SK-N-SH (cell line): ENCODE measurements around the gene SIRPA. TPM values are rescaled to one million over a fixed set of nuclear protein-coding genes. Genes with fewer than 3 reads are reported as not detected.

ENCODE experiments used
- CTCF ChIA-PET: fragments of 300-600, 350-600 bp; formaldehyde crosslinking; extraction: SDS; loops from one replicate; lab custom pipeline; 2021; lab: Yijun Ruan, JAX
- POLR2A ChIA-PET: fragments of 350-600 bp; sonication (Branson Sonifier 250); formaldehyde crosslinking; extraction: SDS; loops from one replicate; lab custom pipeline; 2020; ENCODE audit warnings: antibody characterized with exemption, inconsistent platforms; lab: Yijun Ruan, JAX
- DNase-seq: peaks from one replicate; pipeline ENCODE4 v3.0.0; 2012
- H2AFZ ChIP-seq: fragments of 200-600 bp; sonication (generic); 2 replicates; pipeline ENCODE4 v1.8.1; 2016; ENCODE audit warnings: antibody characterized with exemption, mild to moderate bottlenecking, low read depth
- H3F3A ChIP-seq: fragments of 200-600 bp; sonication (generic); replicated peaks from 2 replicates; pipeline ENCODE3; 2016; ENCODE audit warnings: antibody characterized with exemption, mild to moderate bottlenecking; ENCODE audit not compliant: insufficient read depth
- H3K27ac ChIP-seq, 2 experiments: fragments of 200-500 bp in 1 of 2; fragments of 200-600 bp in 1 of 2; sonication (Bioruptor generic) in 1 of 2; sonication (generic), shearing (Covaris generic) in 1 of 2; 2 replicates each; pipeline versions ENCODE4 v1.5.1 to v1.6.1; 2014 to 2016; ENCODE audit warnings: low read depth in 2 of 2, inconsistent platforms in 1 of 2, low read length in 1 of 2, mild to moderate bottlenecking in 1 of 2, mixed read lengths in 1 of 2
- H3K27me3 ChIP-seq: fragments of 200-600 bp; sonication (generic), shearing (Covaris generic); 2 replicates; pipeline ENCODE4 v1.6.1; 2016; ENCODE audit warnings: mixed run types; ENCODE audit not compliant: insufficient read depth
- H3K36me3 ChIP-seq, 2 experiments: fragments of 200-500 bp in 1 of 2; fragments of 200-600 bp in 1 of 2; sonication (Bioruptor generic) in 1 of 2; sonication (generic) in 1 of 2; replicated peaks in 1 of 2; 2 replicates each; pipeline versions ENCODE3 to v1.5.1; 2014 to 2016; ENCODE audit warnings: low read length in 1 of 2, mild to moderate bottlenecking in 1 of 2; ENCODE audit not compliant: insufficient read depth in 2 of 2, control insufficient read depth in 1 of 2
- H3K4me1 ChIP-seq, 2 experiments: fragments of 200-500 bp in 1 of 2; fragments of 200-600 bp in 1 of 2; sonication (Bioruptor generic) in 1 of 2; sonication (generic), shearing (Covaris generic) in 1 of 2; 2 replicates each; pipeline versions ENCODE4 v1.5.1 to v1.6.1; 2014 to 2016; ENCODE audit warnings: low read depth in 1 of 2, low read length in 1 of 2, mixed run types in 1 of 2; ENCODE audit not compliant: insufficient read depth in 2 of 2, control insufficient read depth in 1 of 2
- H3K4me2 ChIP-seq: fragments of 200-600 bp; sonication (generic), shearing (Covaris generic); 2 replicates; pipeline ENCODE4 v1.6.1; 2017; ENCODE audit warnings: mixed run types
- H3K4me3 ChIP-seq, 2 experiments: fragments of 200-500 bp in 1 of 2; fragments of 200-600 bp in 1 of 2; sonication (Bioruptor generic) in 1 of 2; sonication (generic), shearing (Covaris generic) in 1 of 2; 2 replicates each; pipeline versions ENCODE4 v1.5.1 to v1.8.1; 2014 to 2016; ENCODE audit warnings: low read depth in 2 of 2, inconsistent platforms in 1 of 2, low read length in 1 of 2, mild to moderate bottlenecking in 1 of 2, mixed read lengths in 1 of 2, moderate library complexity in 1 of 2
- H3K79me2 ChIP-seq: fragments of 200-600 bp; sonication (generic); 2 replicates; pipeline ENCODE4 v1.8.1; 2017; ENCODE audit warnings: mild to moderate bottlenecking; ENCODE audit not compliant: insufficient read depth
- H3K9ac ChIP-seq: fragments of 200-600 bp; sonication (generic); 2 replicates; pipeline ENCODE4 v1.6.1; 2017; ENCODE audit warnings: mixed run types
- H3K9me2 ChIP-seq: fragments of 200-600 bp; sonication (generic); 2 replicates; pipeline ENCODE4 v1.6.1; 2017; ENCODE audit warnings: mixed run types
- H3K9me3 ChIP-seq: fragments of 200-600 bp; sonication (generic); 2 replicates; pipeline ENCODE4 v1.6.1; 2017; ENCODE audit warnings: mixed run types, mild to moderate bottlenecking, moderate library complexity
- H4K20me1 ChIP-seq: fragments of 200-600 bp; sonication (generic); 2 replicates; pipeline ENCODE4 v1.6.1; 2017; ENCODE audit warnings: mild to moderate bottlenecking, mixed run types; ENCODE audit not compliant: insufficient read depth
- CHD2 ChIP-seq: fragments of 150-350 bp; IDR thresholded peaks from 2 replicates; pipeline ENCODE4 v1.6.1; 2018; ENCODE audit warnings: low read length; ENCODE audit not compliant: partially characterized antibody
- EP300 ChIP-seq, 2 experiments: IDR thresholded peaks; 2 replicates each; pipeline versions ENCODE4 v1.4.0 to v1.6.1; 2012; ENCODE audit warnings: borderline replicate concordance in 1 of 2, low read depth in 1 of 2, low read length in 1 of 2
- EZH2phosphoT487 ChIP-seq: fragments of 200-600 bp; sonication (generic); IDR thresholded peaks from 2 replicates; pipeline ENCODE4 v1.6.1; 2017; ENCODE audit warnings: low read depth, mixed run types, mild to moderate bottlenecking, antibody characterized with exemption, moderate library complexity, borderline replicate concordance
- GATA2 ChIP-seq: sonication (generic); formaldehyde crosslinking; IDR thresholded peaks from 2 replicates; pipeline ENCODE4 v1.5.0; 2020; ENCODE audit warnings: mild to moderate bottlenecking, missing genetic modification reagents
- RCOR1 ChIP-seq: fragments of 150-350 bp; IDR thresholded peaks from 2 replicates; pipeline ENCODE4 v1.6.1; 2017; ENCODE audit warnings: antibody characterized with exemption, low read length
- RFX5 ChIP-seq: IDR thresholded peaks from 2 replicates; pipeline ENCODE4 v1.6.1; 2012; ENCODE audit warnings: mild to moderate bottlenecking, improper control_type of control experiment, low read length
- YY1 ChIP-seq: IDR thresholded peaks from 2 replicates; pipeline ENCODE4 v1.4.0; 2012; ENCODE audit warnings: low read depth, mild to moderate bottlenecking
- WGBS: methylation state at CpG from one replicate; pipeline ENCODE4 v1.1.6; 2017; ENCODE audit warnings: low lambda C conversion rate; 5-methylcytosine and 5-hydroxymethylcytosine counted together
- polyA plus RNA-seq, 3 experiments: library from polyadenylated mRNA; depleted of rRNA; stranded (reverse); fragments of >200 nt; gene quantifications; 2 replicates each; pipeline ENCODE4 v1.2.3, GENCODE V29; 2012
- TF ChIP-seq, protein P1 (sequence below): fragments of 200-600 bp; sonication (generic); IDR thresholded peaks from 2 replicates; pipeline ENCODE4 v1.6.1; 2017; ENCODE audit warnings: antibody characterized with exemption, mild to moderate bottlenecking, moderate library complexity
- TF ChIP-seq, protein P2 (sequence below): IDR thresholded peaks from 2 replicates; pipeline ENCODE4 v1.4.0; 2012; ENCODE audit warnings: low read depth
- TF ChIP-seq, protein P3 (sequence below): IDR thresholded peaks from 2 replicates; pipeline ENCODE4 v1.6.1; 2012; ENCODE audit warnings: mild to moderate bottlenecking, low read depth, low read length, moderate library complexity

The SIRPA gene
- polyA plus RNA-seq, 1 of the 3 experiments (the other 2 are of a cell fraction) = 9.1 TPM

DNA sequence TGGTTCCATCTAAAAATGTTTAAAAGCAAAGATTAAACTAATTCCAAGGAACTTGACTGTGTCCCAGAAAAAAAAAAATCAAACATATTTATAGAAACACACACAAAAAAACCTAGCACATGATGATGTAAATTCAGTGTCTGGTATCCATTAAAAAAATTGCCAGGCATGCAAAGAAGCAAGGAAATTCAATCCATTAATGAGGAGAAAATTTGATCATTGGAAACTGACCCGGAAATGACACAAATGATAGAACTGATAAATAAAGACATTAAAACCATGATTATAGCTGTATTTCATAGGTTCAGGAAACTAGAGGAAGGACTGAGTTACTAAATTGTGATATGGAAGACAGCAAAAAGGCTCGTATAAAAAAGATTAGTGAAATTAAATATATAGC is 63.9 kb downstream of the SIRPA start:
- Histone ChIP-seq H3K27ac (no peak overlapping the region), H3K79me2 (no peaks in the 10 kb centered on the region), H3K27me3 (peaks cover 18% of the 10 kb centered on the region; the same call in 1 of the 2 replicates), H3K9ac (no peak overlapping the region), H3K4me3 (no peak overlapping the region), H2AFZ (no peak overlapping the region), H3K4me1 (peaks cover 0 to 3% of the 10 kb centered on the region in 2 experiments; a peak in 1 of 4 replicates), H3K36me3 (no peaks in the 10 kb centered on the region), H3K4me2 (no peak overlapping the region), H3K9me2 (no peaks in the 10 kb centered on the region), H3K9me3 (no peaks in the 10 kb centered on the region), H4K20me1 (no peaks in the 10 kb centered on the region), H3F3A (no peaks in the 10 kb centered on the region)
- ChIA-PET CTCF (interaction anchor here (1.0 to 1.2 kb wide), 2 partner anchors 157 to 182 kb away, joined by 3 read pairs; no protein-coding TSS in a partner anchor), POLR2A (interaction anchor here (0.7 kb wide), 1 partner anchor 59 kb away, joined by 3 read pairs; no protein-coding TSS in a partner anchor)
- TF ChIP-seq RCOR1 (peak; percentile 77; the same call in 1 of the 2 replicates), EP300 (IDR thresholded peaks at IDR 0.05; ENCODE audit: borderline replicate concordance in 1 of 2, low read depth in 1 of 2, low read length in 1 of 2) (peak in 1 of 2 experiments; percentile 26; a peak in 1 of 4 replicates), GATA2 (CRISPR knock-in tag) (peak; percentile 39; the same call in 1 of the 2 replicates), CHD2 (no peak), RFX5 (no peak)
- DNase-seq = no peak
- 24% methylated on average over 2 of the region's 2 CpGs for WGBS

DNA sequence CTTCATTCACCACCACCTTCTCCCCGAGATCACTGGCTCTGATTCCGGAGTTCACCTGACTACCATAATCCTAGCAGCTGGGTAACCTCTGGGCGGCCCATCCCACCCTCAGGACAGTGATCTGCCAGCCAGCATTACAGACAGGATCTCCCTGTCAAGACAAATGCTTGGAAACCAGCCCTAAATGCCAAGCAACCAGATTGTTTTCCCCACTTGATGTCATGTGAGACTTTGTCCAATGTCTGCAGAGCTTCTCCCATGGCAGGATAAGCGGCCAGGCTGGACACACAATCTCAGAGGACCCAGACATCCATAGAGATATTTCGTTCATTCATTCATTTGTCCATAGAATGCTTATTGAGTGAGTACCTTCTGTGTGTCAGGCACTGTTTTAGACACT is 66.2 kb downstream of the SIRPA start:
- Histone ChIP-seq H3F3A (no peaks in the 10 kb centered on the region), H3K79me2 (no peaks in the 10 kb centered on the region), H3K4me1 (peaks cover 0 to 3% of the 10 kb centered on the region in 2 experiments; a peak in 1 of 4 replicates), H3K27me3 (peaks cover 18% of the 10 kb centered on the region; the same call in 1 of the 2 replicates), H3K9ac (no peak overlapping the region), H2AFZ (no peak overlapping the region), H3K27ac (no peak overlapping the region), H3K9me2 (no peaks in the 10 kb centered on the region), H3K36me3 (no peaks in the 10 kb centered on the region), H3K9me3 (no peaks in the 10 kb centered on the region), H3K4me2 (no peak overlapping the region), H3K4me3 (no peak overlapping the region), H4K20me1 (no peaks in the 10 kb centered on the region)
- TF ChIP-seq EZH2phosphoT487 (no peak), YY1 (no peak)
- TF ChIP-seq, protein P1, sequence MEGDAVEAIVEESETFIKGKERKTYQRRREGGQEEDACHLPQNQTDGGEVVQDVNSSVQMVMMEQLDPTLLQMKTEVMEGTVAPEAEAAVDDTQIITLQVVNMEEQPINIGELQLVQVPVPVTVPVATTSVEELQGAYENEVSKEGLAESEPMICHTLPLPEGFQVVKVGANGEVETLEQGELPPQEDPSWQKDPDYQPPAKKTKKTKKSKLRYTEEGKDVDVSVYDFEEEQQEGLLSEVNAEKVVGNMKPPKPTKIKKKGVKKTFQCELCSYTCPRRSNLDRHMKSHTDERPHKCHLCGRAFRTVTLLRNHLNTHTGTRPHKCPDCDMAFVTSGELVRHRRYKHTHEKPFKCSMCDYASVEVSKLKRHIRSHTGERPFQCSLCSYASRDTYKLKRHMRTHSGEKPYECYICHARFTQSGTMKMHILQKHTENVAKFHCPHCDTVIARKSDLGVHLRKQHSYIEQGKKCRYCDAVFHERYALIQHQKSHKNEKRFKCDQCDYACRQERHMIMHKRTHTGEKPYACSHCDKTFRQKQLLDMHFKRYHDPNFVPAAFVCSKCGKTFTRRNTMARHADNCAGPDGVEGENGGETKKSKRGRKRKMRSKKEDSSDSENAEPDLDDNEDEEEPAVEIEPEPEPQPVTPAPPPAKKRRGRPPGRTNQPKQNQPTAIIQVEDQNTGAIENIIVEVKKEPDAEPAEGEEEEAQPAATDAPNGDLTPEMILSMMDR = no peak
- TF ChIP-seq, protein P2, sequence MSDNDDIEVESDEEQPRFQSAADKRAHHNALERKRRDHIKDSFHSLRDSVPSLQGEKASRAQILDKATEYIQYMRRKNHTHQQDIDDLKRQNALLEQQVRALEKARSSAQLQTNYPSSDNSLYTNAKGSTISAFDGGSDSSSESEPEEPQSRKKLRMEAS = no peak
- TF ChIP-seq, protein P3, sequence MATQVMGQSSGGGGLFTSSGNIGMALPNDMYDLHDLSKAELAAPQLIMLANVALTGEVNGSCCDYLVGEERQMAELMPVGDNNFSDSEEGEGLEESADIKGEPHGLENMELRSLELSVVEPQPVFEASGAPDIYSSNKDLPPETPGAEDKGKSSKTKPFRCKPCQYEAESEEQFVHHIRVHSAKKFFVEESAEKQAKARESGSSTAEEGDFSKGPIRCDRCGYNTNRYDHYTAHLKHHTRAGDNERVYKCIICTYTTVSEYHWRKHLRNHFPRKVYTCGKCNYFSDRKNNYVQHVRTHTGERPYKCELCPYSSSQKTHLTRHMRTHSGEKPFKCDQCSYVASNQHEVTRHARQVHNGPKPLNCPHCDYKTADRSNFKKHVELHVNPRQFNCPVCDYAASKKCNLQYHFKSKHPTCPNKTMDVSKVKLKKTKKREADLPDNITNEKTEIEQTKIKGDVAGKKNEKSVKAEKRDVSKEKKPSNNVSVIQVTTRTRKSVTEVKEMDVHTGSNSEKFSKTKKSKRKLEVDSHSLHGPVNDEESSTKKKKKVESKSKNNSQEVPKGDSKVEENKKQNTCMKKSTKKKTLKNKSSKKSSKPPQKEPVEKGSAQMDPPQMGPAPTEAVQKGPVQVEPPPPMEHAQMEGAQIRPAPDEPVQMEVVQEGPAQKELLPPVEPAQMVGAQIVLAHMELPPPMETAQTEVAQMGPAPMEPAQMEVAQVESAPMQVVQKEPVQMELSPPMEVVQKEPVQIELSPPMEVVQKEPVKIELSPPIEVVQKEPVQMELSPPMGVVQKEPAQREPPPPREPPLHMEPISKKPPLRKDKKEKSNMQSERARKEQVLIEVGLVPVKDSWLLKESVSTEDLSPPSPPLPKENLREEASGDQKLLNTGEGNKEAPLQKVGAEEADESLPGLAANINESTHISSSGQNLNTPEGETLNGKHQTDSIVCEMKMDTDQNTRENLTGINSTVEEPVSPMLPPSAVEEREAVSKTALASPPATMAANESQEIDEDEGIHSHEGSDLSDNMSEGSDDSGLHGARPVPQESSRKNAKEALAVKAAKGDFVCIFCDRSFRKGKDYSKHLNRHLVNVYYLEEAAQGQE = no peak
- DNase-seq = no peak
- 17% methylated on average over 3 of the region's 5 CpGs for WGBS
- ChIA-PET POLR2A (no interaction called here), CTCF (interaction anchor here (2.0 kb wide), 1 partner anchor 160 kb away, joined by 6 read pairs; no protein-coding TSS in a partner anchor)
